Measurements from ENCODE around the gene FBXW8.

The FBXW8 gene

DNA sequence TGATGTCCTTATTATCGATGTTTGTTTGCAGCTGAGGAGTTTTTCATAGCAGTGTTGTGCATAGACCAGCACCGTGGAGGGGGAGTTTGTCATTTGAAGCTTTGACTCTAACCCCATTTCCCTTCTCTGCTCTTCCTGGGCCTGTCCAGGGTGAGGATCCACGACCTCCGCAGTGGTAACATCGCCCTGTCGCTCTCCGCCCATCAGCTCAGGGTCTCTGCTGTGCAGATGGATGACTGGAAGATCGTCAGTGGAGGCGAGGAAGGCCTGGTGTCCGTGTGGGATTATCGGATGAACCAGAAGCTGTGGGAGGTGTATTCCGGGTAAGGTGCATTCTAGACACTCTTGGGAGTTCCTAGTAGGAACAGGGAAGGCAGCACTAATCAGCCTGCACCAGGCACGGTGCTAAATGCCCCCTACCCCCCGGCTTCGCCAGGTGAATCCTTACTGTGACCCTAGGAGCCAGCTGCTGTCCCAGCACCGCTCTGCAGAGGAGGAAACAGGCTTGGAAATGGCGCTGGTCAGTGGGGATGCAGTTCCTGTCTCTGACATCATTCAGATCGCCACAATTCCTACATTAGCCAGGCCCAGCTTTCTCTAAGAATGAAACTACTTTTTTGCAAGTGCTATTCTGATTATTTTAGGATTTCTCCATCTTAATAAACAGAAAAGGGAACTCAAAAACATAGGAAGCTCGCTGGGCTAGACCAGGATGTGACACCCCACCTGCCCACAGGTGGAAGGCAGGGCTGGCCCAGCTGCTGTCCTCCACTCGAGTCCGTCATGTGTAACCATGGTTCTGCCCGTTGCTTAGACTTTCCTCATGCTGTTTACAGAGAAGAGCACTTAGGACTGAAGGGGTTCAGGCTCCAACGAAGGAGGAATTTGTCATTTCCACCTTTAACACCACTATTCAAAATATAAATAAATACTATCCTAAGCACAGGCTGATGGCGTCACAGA lies 113.5 kb downstream of the FBXW8 start:
- no peak for DNase-seq
- TF ChIP-seq, protein P1, sequence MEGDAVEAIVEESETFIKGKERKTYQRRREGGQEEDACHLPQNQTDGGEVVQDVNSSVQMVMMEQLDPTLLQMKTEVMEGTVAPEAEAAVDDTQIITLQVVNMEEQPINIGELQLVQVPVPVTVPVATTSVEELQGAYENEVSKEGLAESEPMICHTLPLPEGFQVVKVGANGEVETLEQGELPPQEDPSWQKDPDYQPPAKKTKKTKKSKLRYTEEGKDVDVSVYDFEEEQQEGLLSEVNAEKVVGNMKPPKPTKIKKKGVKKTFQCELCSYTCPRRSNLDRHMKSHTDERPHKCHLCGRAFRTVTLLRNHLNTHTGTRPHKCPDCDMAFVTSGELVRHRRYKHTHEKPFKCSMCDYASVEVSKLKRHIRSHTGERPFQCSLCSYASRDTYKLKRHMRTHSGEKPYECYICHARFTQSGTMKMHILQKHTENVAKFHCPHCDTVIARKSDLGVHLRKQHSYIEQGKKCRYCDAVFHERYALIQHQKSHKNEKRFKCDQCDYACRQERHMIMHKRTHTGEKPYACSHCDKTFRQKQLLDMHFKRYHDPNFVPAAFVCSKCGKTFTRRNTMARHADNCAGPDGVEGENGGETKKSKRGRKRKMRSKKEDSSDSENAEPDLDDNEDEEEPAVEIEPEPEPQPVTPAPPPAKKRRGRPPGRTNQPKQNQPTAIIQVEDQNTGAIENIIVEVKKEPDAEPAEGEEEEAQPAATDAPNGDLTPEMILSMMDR (IDR thresholded peaks at IDR 0.05): no peak
- no peak overlapping the region for H3K4me3 ChIP-seq
- no peaks in the 10 kb centered on the region for H3K27me3 ChIP-seq
- H3K9me3 ChIP-seq: no peaks in the 10 kb centered on the region
- intact Hi-C loops (cut with DNase I; ENCODE audit: low total_unique reads): no loop called here
- no peak overlapping the region for H3K27ac ChIP-seq
- peaks cover 0 to 9% (median 4%) of the 10 kb centered on the region in 4 donors for H3K4me1 ChIP-seq
- H3K36me3 ChIP-seq: peaks cover 23 to 68% (median 41%) of the 10 kb centered on the region in 3 donors

DNA sequence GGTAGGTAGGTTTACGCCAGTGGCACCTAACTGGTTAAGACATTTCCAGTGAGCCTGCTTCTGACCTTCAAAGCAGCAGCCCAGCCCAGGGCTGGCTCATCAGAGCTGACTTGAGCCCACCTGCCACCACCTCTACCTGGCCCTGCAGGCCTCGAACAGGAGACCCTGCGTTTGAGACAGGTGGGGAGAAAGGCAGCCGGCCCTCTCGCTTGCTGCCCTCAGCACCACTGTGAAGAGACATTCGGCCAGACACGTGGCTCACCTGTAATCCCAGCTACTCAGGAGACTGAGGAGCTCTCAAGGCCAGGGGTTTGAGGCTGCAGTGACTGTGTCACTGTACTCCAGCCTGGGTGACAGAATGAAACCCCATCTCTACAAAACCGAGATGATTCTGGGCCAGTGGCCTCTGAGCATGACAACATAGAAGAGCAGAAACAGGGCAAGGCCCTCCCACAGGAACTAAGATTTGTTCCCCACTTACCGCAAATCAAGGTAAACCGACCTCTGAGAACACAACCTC lies 114.3 kb downstream of the FBXW8 start:
- DNase-seq: no peak
- Histone ChIP-seq H3K9me3 (no peaks in the 10 kb centered on the region), H3K4me3 (no peak overlapping the region), H3K27ac (no peak overlapping the region), H3K36me3 (peaks cover 23 to 68% (median 45%) of the 10 kb centered on the region in 3 donors), H3K27me3 (no peaks in the 10 kb centered on the region), H3K4me1 (peaks cover 0 to 9% (median 4%) of the 10 kb centered on the region in 4 donors)
- TF ChIP-seq, protein P1 (IDR thresholded peaks at IDR 0.05): no peak
- intact Hi-C loops (cut with DNase I; ENCODE audit: low total_unique reads): loop anchor here (5.0 kb wide), 1 partner anchor 92 kb away; no protein-coding TSS in a partner anchor

DNA sequence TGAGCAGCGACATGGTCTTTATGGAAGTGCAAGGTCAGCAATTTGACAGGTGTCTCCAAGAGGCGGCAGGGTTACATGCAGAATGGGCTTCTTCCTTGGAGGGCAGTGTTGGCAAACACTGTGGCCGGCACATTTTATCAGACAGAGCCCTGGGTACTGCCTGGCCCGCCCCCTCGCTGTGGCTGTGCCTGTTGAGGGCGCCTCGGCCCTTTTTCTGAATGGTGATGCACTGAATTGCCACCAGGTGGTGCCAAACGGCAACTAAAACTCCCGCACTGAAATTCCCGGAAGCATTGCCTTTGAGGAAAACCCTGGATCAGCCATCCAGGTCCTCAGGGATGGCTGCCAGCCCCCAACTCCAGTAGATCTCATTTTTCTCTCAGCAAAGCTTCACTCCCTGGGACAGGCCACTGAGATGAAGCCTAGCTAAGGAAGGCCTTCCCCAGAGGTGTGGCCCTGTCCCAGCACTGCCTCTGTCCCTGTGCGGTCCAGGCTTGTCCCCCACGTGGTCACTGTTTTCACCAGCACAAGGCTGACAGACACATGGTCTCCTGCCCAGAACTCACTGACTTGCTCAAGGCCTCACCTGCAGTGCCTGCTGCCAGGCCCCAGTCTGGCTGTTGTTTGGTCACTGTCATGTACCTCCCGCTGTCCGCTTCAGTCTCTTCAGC lies 114.9 kb downstream of the FBXW8 start:
- H3K9me3 ChIP-seq: no peaks in the 10 kb centered on the region
- TF ChIP-seq, protein P1 (IDR thresholded peaks at IDR 0.05): peak; percentile 89 to 92
- intact Hi-C loops (cut with DNase I; ENCODE audit: low total_unique reads): loop anchor here (5.0 kb wide), 1 partner anchor 92 kb away; no protein-coding TSS in a partner anchor
- H3K27ac ChIP-seq: no peak overlapping the region
- peak in 1 of 2 donors; percentile 55 for DNase-seq
- peaks cover 0 to 9% (median 4%) of the 10 kb centered on the region in 4 donors for H3K4me1 ChIP-seq
- peaks cover 23 to 69% (median 48%) of the 10 kb centered on the region in 3 donors for H3K36me3 ChIP-seq
- no peaks in the 10 kb centered on the region for H3K27me3 ChIP-seq
- no peak overlapping the region for H3K4me3 ChIP-seq

DNA sequence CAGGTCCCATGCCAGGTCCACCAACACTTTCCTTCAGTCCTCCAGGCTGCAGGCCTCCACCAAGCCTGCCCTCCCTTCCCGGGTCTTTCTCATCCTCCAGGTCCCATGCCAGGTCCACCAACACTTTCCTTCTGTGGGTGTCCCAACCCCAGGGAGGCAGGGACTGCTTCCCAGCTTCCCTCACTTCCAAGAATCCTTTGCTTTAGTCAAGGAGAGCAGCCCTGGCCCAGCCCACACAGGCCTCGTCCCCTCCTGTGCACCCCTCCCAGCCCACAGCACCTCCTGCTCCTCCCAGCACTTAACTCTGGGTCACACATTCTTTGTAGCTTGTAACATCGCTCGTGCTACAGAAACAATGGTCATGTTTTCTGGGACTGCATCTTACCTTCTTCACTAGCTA lies 115.6 kb downstream of the FBXW8 start:
- Histone ChIP-seq H3K4me3 (no peak overlapping the region), H3K4me1 (peaks cover 0 to 9% (median 4%) of the 10 kb centered on the region in 4 donors), H3K27me3 (no peaks in the 10 kb centered on the region), H3K36me3 (peaks cover 23 to 69% (median 51%) of the 10 kb centered on the region in 3 donors), H3K27ac (no peak overlapping the region), H3K9me3 (no peaks in the 10 kb centered on the region)
- intact Hi-C loops (cut with DNase I; ENCODE audit: low total_unique reads): loop anchor here (5.0 kb wide), 1 partner anchor 91 kb away; no protein-coding TSS in a partner anchor
- no peak for DNase-seq
- TF ChIP-seq, protein P1 (IDR thresholded peaks at IDR 0.05): no peak

DNA sequence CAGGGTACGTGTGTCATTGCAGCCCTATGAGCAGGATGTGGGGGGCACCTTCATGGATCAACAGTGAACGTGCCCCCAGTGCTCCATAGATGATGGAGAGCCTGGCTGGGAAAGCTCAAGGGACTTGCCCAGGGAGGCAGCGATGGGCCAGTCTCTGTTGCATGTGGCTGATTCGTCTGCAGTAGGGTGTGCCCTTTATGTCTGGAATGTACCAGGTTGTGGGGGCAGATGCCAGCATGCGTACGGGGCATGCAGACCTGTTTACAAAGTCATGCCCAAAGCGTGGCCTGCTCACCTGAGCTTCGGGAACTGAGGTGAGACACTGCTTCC lies 116.1 kb downstream of the FBXW8 start:
- H3K36me3 ChIP-seq: peaks cover 23 to 69% (median 52%) of the 10 kb centered on the region in 3 donors
- H3K9me3 ChIP-seq: no peaks in the 10 kb centered on the region
- TF ChIP-seq, protein P1 (IDR thresholded peaks at IDR 0.05): no peak
- H3K4me3 ChIP-seq: no peak overlapping the region
- intact Hi-C loops (cut with DNase I; ENCODE audit: low total_unique reads): loop anchor here (5.0 kb wide), 1 partner anchor 90 kb away; no protein-coding TSS in a partner anchor
- H3K27me3 ChIP-seq: no peaks in the 10 kb centered on the region
- no peak for DNase-seq
- H3K27ac ChIP-seq: no peak overlapping the region
- H3K4me1 ChIP-seq: peaks cover 0 to 9% (median 4%) of the 10 kb centered on the region in 4 donors

All from tibial artery (tissue), 4 donors.